ENCODE results near the gene CALHM4.

Gene CALHM4

DNA sequence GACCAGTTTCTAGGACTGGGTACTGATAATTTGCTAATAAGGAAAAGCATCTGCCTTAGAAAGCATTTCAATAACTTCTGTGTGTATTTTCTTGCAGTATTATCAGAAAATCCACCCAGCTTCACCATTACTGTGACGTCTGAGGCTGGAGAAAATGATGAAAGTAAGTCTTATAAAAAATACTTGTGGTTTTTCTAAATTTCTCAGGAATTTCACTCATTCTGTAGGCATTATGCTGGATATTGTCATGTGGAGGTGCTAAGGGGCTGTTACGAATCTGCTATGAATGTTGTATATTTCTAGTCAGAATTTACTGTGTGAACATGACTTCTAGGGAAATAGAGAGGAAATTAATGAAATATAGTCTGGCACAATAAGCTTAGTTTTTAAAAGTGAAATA is 26.6 kb downstream of the CALHM4 start:
- Histone ChIP-seq H3K27ac (replicated peaks) (no peak overlapping the region), H3K27me3 (ENCODE audit: insufficient read depth, poor library complexity, severe bottlenecking) (no peaks in the 10 kb centered on the region), H3K4me3 (replicated peaks; ENCODE audit: insufficient read depth, low read length) (no peak overlapping the region)
- no peak for DNase-seq (ENCODE audit: low read depth in 1 of 2, low spot score in 1 of 2)
- TF ChIP-seq POLR2AphosphoS5 (IDR thresholded peaks at IDR 0.05; ENCODE audit: low read depth) (no peak), SPI1 (IDR thresholded peaks at IDR 0.05; ENCODE audit: borderline replicate concordance, low read depth) (no peak), GABPA (IDR thresholded peaks at IDR 0.05; ENCODE audit: low read depth) (no peak)
- TF ChIP-seq, protein P1, sequence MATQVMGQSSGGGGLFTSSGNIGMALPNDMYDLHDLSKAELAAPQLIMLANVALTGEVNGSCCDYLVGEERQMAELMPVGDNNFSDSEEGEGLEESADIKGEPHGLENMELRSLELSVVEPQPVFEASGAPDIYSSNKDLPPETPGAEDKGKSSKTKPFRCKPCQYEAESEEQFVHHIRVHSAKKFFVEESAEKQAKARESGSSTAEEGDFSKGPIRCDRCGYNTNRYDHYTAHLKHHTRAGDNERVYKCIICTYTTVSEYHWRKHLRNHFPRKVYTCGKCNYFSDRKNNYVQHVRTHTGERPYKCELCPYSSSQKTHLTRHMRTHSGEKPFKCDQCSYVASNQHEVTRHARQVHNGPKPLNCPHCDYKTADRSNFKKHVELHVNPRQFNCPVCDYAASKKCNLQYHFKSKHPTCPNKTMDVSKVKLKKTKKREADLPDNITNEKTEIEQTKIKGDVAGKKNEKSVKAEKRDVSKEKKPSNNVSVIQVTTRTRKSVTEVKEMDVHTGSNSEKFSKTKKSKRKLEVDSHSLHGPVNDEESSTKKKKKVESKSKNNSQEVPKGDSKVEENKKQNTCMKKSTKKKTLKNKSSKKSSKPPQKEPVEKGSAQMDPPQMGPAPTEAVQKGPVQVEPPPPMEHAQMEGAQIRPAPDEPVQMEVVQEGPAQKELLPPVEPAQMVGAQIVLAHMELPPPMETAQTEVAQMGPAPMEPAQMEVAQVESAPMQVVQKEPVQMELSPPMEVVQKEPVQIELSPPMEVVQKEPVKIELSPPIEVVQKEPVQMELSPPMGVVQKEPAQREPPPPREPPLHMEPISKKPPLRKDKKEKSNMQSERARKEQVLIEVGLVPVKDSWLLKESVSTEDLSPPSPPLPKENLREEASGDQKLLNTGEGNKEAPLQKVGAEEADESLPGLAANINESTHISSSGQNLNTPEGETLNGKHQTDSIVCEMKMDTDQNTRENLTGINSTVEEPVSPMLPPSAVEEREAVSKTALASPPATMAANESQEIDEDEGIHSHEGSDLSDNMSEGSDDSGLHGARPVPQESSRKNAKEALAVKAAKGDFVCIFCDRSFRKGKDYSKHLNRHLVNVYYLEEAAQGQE (IDR thresholded peaks at IDR 0.05; ENCODE audit: insufficient replicate concordance, low read depth) = no peak
- TF ChIP-seq, protein P2, sequence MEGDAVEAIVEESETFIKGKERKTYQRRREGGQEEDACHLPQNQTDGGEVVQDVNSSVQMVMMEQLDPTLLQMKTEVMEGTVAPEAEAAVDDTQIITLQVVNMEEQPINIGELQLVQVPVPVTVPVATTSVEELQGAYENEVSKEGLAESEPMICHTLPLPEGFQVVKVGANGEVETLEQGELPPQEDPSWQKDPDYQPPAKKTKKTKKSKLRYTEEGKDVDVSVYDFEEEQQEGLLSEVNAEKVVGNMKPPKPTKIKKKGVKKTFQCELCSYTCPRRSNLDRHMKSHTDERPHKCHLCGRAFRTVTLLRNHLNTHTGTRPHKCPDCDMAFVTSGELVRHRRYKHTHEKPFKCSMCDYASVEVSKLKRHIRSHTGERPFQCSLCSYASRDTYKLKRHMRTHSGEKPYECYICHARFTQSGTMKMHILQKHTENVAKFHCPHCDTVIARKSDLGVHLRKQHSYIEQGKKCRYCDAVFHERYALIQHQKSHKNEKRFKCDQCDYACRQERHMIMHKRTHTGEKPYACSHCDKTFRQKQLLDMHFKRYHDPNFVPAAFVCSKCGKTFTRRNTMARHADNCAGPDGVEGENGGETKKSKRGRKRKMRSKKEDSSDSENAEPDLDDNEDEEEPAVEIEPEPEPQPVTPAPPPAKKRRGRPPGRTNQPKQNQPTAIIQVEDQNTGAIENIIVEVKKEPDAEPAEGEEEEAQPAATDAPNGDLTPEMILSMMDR (IDR thresholded peaks at IDR 0.05; ENCODE audit: insufficient read depth, low read length) = no peak

DNA sequence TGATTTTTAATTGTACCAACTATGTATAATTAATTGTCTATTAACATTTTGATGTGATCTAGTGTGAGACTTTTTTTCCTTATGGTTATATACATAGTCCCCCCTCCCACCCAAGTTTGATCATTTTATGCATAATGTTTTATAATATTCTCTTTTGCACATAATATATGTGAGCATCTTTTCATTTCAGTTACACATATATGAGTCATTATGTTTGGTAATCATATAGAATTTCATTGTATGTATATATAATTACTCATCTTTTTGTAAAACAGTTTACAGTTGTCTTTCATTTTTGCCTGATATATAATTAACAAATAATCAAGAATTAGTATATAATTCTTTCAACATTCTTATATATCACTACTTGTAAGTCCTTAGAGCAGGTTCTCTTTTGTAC is 32.7 kb downstream of the CALHM4 start:
- Histone ChIP-seq H3K27me3 (ENCODE audit: insufficient read depth, poor library complexity, severe bottlenecking) (no peaks in the 10 kb centered on the region), H3K27ac (replicated peaks) (no peak overlapping the region), H3K4me3 (replicated peaks; ENCODE audit: insufficient read depth, low read length) (no peak overlapping the region)
- no peak for DNase-seq (ENCODE audit: low read depth in 1 of 2, low spot score in 1 of 2)
- TF ChIP-seq GABPA (IDR thresholded peaks at IDR 0.05; ENCODE audit: low read depth) (no peak), POLR2AphosphoS5 (IDR thresholded peaks at IDR 0.05; ENCODE audit: low read depth) (no peak), SPI1 (IDR thresholded peaks at IDR 0.05; ENCODE audit: borderline replicate concordance, low read depth) (no peak)
- TF ChIP-seq, protein P2 (IDR thresholded peaks at IDR 0.05; ENCODE audit: insufficient read depth, low read length) = no peak
- TF ChIP-seq, protein P1 (IDR thresholded peaks at IDR 0.05; ENCODE audit: insufficient replicate concordance, low read depth) = no peak

DNA sequence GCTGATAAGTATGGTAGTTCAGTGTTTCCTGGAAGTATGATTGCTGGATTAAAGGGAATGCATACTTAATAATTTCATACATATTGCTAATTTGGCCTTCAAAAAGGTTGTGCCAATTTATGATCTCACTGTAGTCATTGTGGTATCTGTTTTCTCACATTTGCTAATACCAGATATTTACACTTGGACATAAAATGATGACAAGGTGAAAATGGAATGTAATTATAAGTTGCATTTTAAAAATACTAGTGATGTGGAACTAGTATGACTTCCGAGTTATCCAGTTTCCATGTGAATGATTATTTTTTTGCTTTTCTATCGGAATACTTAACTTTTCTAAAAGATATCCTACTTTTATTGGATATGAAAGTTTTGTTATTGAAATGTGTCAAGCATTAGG is 33.2 kb downstream of the CALHM4 start:
- Histone ChIP-seq H3K4me3 (replicated peaks; ENCODE audit: insufficient read depth, low read length) (no peak overlapping the region), H3K27ac (replicated peaks) (no peak overlapping the region), H3K27me3 (ENCODE audit: insufficient read depth, poor library complexity, severe bottlenecking) (no peaks in the 10 kb centered on the region)
- TF ChIP-seq GABPA (IDR thresholded peaks at IDR 0.05; ENCODE audit: low read depth) = no peak
- TF ChIP-seq, protein P2 (IDR thresholded peaks at IDR 0.05; ENCODE audit: insufficient read depth, low read length) = no peak
- TF ChIP-seq POLR2AphosphoS5 (IDR thresholded peaks at IDR 0.05; ENCODE audit: low read depth) = no peak
- TF ChIP-seq, protein P1 (IDR thresholded peaks at IDR 0.05; ENCODE audit: insufficient replicate concordance, low read depth) = no peak
- no peak for TF ChIP-seq SPI1 (IDR thresholded peaks at IDR 0.05; ENCODE audit: borderline replicate concordance, low read depth)
- DNase-seq (ENCODE audit: low read depth in 1 of 2, low spot score in 1 of 2) = no peak
